ENCODE results near the gene ABCC12.
A peak's percentile ranks its signal among the peaks of the same experiment; 100 is the strongest.

Gene ABCC12

GRCh38 chr16:48131201-48131935 lies 24.4 kb downstream of the ABCC12 start:
- no peak overlapping the region for H3K27ac ChIP-seq
- no peak for TF ChIP-seq ZFX (IDR thresholded peaks at IDR 0.05)
- no peak for TF ChIP-seq CTCF (conservative IDR thresholded peaks at IDR 0.05)

GRCh38 chr16:48129926-48130325 lies 25.9 kb downstream of the ABCC12 start:
- no peak overlapping the region for H3K27ac ChIP-seq
- TF ChIP-seq ZFX (IDR thresholded peaks at IDR 0.05) (no peak), CTCF (conservative IDR thresholded peaks at IDR 0.05) (no peak)

DNA sequence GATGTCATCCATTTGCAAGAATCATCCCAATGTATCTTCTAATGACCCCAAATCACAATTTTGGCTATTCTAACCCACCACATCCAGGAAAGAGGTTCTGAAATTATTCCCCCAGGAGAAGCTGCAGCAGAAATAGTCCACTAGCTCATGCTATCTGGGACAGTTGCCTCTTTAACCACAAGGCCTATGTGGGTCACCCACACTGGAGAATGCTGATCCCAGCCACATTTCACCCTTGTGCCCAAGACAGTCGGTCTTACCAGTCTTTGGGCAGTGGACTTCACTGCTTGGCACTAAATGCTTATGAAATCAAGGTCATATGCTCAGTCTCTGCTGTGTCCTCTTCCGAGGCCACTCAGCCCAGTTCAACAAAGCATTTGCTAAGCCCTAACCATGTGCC lies 27.0 kb downstream of the ABCC12 start:
- TF ChIP-seq CTCF (conservative IDR thresholded peaks at IDR 0.05) (no peak), ZFX (IDR thresholded peaks at IDR 0.05) (no peak)
- H3K27ac ChIP-seq, result peak overlapping the region; percentile 34

DNA sequence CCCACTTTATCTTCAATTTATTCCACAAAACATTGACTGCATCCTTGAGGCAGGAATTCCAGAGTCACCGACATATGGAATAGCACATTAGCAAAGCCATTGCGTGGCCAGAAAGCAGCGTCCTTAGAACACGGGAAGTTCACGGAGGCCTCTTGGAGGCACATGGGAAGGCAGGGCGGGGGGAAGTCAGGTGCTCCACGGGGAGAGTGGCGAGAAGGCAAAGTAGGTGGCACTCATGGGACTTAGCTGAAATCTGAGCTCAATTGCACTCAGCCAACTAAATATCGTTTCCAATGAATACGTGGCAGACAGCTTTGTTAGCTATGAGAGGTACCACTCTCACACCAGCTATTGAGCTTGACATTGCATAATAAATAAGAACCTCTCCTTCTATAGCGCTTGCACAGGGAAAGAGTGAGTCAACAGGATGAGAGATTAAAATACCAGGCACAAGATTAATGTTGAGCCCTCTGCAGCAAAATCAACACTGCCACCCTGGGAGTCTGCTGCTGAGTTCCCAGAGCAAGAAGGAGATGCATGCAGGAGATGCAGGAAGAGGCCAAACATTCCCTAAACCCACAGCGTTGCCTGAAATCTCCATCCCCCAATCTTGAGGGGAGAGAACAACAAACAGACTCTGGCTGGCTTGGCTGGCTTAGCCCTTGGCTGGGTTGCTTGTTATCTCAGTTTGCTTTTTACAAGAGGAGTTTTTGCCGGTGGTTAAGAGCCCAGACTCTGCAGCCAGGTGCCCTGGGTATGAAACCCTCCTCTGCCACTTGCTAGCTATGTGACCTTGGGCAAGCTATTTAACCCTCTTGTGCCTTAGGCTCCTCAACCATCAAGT lies 28.8 kb downstream of the ABCC12 start:
- H3K27ac ChIP-seq, result peak overlapping the region; percentile 45
- no peak for TF ChIP-seq CTCF (conservative IDR thresholded peaks at IDR 0.05)
- TF ChIP-seq ZFX (IDR thresholded peaks at IDR 0.05), result no peak

- H3K27ac ChIP-seq, result no peak overlapping the region
- TF ChIP-seq CTCF (conservative IDR thresholded peaks at IDR 0.05), result no peak
- TF ChIP-seq ZFX (IDR thresholded peaks at IDR 0.05), result no peak
Observed at GRCh38 chr16:48125888-48126287, 29.9 kb downstream of the ABCC12 start.

GRCh38 chr16:48124266-48124665 lies 31.5 kb downstream of the ABCC12 start:
- TF ChIP-seq CTCF (conservative IDR thresholded peaks at IDR 0.05), result no peak
- TF ChIP-seq ZFX (IDR thresholded peaks at IDR 0.05), result no peak
- H3K27ac ChIP-seq, result no peak overlapping the region

Data from C4-2B (cell line).